SJSA1 (cell line): Measurements from ENCODE around the gene LRRIQ4. TPM values are rescaled to one million over a fixed set of nuclear protein-coding genes. Genes with fewer than 3 reads are reported as not detected.

ENCODE experiments used
- DNase-seq, 2 experiments: peaks; one replicate each; pipeline ENCODE4 v3.0.0-alpha.2; 2015 to 2020; ENCODE audit warnings: low spot score in 2 of 2, low read depth in 1 of 2
- H3K27ac ChIP-seq: fragments of 250-450 bp; sonication (Bioruptor Pico); 2 replicates; pipeline ENCODE4 v1.5.1; 2020; ENCODE audit warnings: mild to moderate bottlenecking, moderate library complexity
- H3K27me3 ChIP-seq: fragments of 250-450 bp; sonication (Bioruptor Pico); replicated peaks from 2 replicates; pipeline ENCODE4 v1.5.1; 2020; ENCODE audit warnings: mild to moderate bottlenecking, moderate library complexity
- H3K36me3 ChIP-seq: fragments of 250-450 bp; sonication (Bioruptor Pico); 2 replicates; pipeline ENCODE4 v1.5.1; 2020; ENCODE audit warnings: mild to moderate bottlenecking
- H3K4me1 ChIP-seq: fragments of 250-450 bp; sonication (Bioruptor Pico); replicated peaks from 2 replicates; pipeline ENCODE4 v1.6.1; 2021; ENCODE audit warnings: mild to moderate bottlenecking
- H3K4me3 ChIP-seq: fragments of 250-450 bp; sonication (Bioruptor Pico); 2 replicates; pipeline ENCODE4 v1.5.1; 2020; ENCODE audit warnings: mild to moderate bottlenecking
- H3K9me3 ChIP-seq: fragments of 250-450 bp; sonication (Bioruptor Pico); replicated peaks from 2 replicates; pipeline ENCODE4 v1.5.1; 2020; ENCODE audit warnings: mild to moderate bottlenecking
- total RNA-seq: library from RNA; depleted of rRNA; stranded (reverse); fragments of >200 nt; shearing (Covaris generic); gene quantifications from 2 replicates; pipeline ENCODE4 v1.2.3, GENCODE V29; 2014

The LRRIQ4 gene
- total RNA-seq, 1 experiment from 2014 or later: not detected

GRCh38 chr3:169850618-169851017, 37.9 kb downstream of the LRRIQ4 start:
- H3K4me3 ChIP-seq: no peak overlapping the region
- no peaks in the 10 kb centered on the region for H3K4me1 ChIP-seq
- no peak for DNase-seq
- H3K36me3 ChIP-seq: no peaks in the 10 kb centered on the region
- H3K9me3 ChIP-seq: no peaks in the 10 kb centered on the region
- no peaks in the 10 kb centered on the region for H3K27me3 ChIP-seq
- H3K27ac ChIP-seq: no peak overlapping the region

GRCh38 chr3:169855514-169855913, 42.8 kb downstream of the LRRIQ4 start:
- no peak overlapping the region for H3K4me3 ChIP-seq
- H3K9me3 ChIP-seq: no peaks in the 10 kb centered on the region
- no peaks in the 10 kb centered on the region for H3K4me1 ChIP-seq
- no peak overlapping the region for H3K27ac ChIP-seq
- no peaks in the 10 kb centered on the region for H3K27me3 ChIP-seq
- H3K36me3 ChIP-seq: no peaks in the 10 kb centered on the region
- DNase-seq: no peak

- Histone ChIP-seq H3K4me3 (no peak overlapping the region), H3K27me3 (no peaks in the 10 kb centered on the region), H3K36me3 (no peaks in the 10 kb centered on the region), H3K9me3 (no peaks in the 10 kb centered on the region), H3K27ac (no peak overlapping the region), H3K4me1 (no peaks in the 10 kb centered on the region)
- DNase-seq: no peak
Observed at GRCh38 chr3:169857811-169858210, 45.1 kb downstream of the LRRIQ4 start.

GRCh38 chr3:169861871-169862270, 49.2 kb downstream of the LRRIQ4 start:
- H3K4me1 ChIP-seq: no peaks in the 10 kb centered on the region
- no peak overlapping the region for H3K4me3 ChIP-seq
- H3K27me3 ChIP-seq: no peaks in the 10 kb centered on the region
- H3K9me3 ChIP-seq: no peaks in the 10 kb centered on the region
- H3K36me3 ChIP-seq: no peaks in the 10 kb centered on the region
- no peak overlapping the region for H3K27ac ChIP-seq
- no peak for DNase-seq

GRCh38 chr3:169863458-169863899, 50.8 kb downstream of the LRRIQ4 start:
- no peak overlapping the region for H3K4me3 ChIP-seq
- no peaks in the 10 kb centered on the region for H3K36me3 ChIP-seq
- DNase-seq: peak in 1 of 2 experiments; percentile 24
- H3K27me3 ChIP-seq: no peaks in the 10 kb centered on the region
- H3K27ac ChIP-seq: no peak overlapping the region
- H3K4me1 ChIP-seq: no peaks in the 10 kb centered on the region
- no peaks in the 10 kb centered on the region for H3K9me3 ChIP-seq

GRCh38 chr3:169864270-169864669, 51.6 kb downstream of the LRRIQ4 start:
- H3K27me3 ChIP-seq: no peaks in the 10 kb centered on the region
- no peak for DNase-seq
- no peaks in the 10 kb centered on the region for H3K4me1 ChIP-seq
- H3K9me3 ChIP-seq: no peaks in the 10 kb centered on the region
- no peak overlapping the region for H3K4me3 ChIP-seq
- H3K27ac ChIP-seq: no peak overlapping the region
- no peaks in the 10 kb centered on the region for H3K36me3 ChIP-seq

GRCh38 chr3:169865176-169865767, 52.6 kb downstream of the LRRIQ4 start:
- Histone ChIP-seq H3K9me3 (no peaks in the 10 kb centered on the region), H3K27me3 (no peaks in the 10 kb centered on the region), H3K4me1 (no peaks in the 10 kb centered on the region), H3K4me3 (no peak overlapping the region), H3K36me3 (no peaks in the 10 kb centered on the region), H3K27ac (no peak overlapping the region)
- DNase-seq: no peak

GRCh38 chr3:169867584-169868210, 55.0 kb downstream of the LRRIQ4 start:
- H3K36me3 ChIP-seq: no peaks in the 10 kb centered on the region
- H3K4me1 ChIP-seq: no peaks in the 10 kb centered on the region
- DNase-seq: no peak
- H3K9me3 ChIP-seq: no peaks in the 10 kb centered on the region
- no peak overlapping the region for H3K4me3 ChIP-seq
- H3K27ac ChIP-seq: no peak overlapping the region
- H3K27me3 ChIP-seq: no peaks in the 10 kb centered on the region

GRCh38 chr3:169868369-169868768, 55.7 kb downstream of the LRRIQ4 start:
- no peak overlapping the region for H3K27ac ChIP-seq
- H3K9me3 ChIP-seq: no peaks in the 10 kb centered on the region
- H3K4me3 ChIP-seq: no peak overlapping the region
- no peaks in the 10 kb centered on the region for H3K36me3 ChIP-seq
- H3K4me1 ChIP-seq: no peaks in the 10 kb centered on the region
- no peak for DNase-seq
- H3K27me3 ChIP-seq: no peaks in the 10 kb centered on the region

GRCh38 chr3:169869484-169870220, 57.0 kb downstream of the LRRIQ4 start, which contains the start of gene LRRC31:
Gene LRRC31, minus strand, starts transcription at chr3:169869935. Its CDS starts 128 bp downstream, at chr3:169869807.
- H3K4me3 ChIP-seq: no peak within 1 kb of the TSS
- 0 out of 2 replicates have a peak, but pooled peaks cover 2% of the 10 kb centered on the region for H3K27me3 ChIP-seq
- H3K4me1 ChIP-seq: no peaks in the 10 kb centered on the region
- no peaks in the 10 kb centered on the region for H3K9me3 ChIP-seq
- no peaks in the 10 kb centered on the region for H3K36me3 ChIP-seq
- no peak within 1 kb of the TSS for H3K27ac ChIP-seq
- no peak for DNase-seq

- DNase-seq: no peak
- no peak overlapping the region for H3K27ac ChIP-seq
- no peaks in the 10 kb centered on the region for H3K36me3 ChIP-seq
- no peaks in the 10 kb centered on the region for H3K4me1 ChIP-seq
- H3K27me3 ChIP-seq: 0 out of 2 replicates have a peak, but pooled peaks cover 2% of the 10 kb centered on the region
- H3K4me3 ChIP-seq: no peak overlapping the region
- no peaks in the 10 kb centered on the region for H3K9me3 ChIP-seq
Observed at GRCh38 chr3:169871129-169871886, 58.6 kb downstream of the LRRIQ4 start.

GRCh38 chr3:169879013-169879557, 66.4 kb downstream of the LRRIQ4 start:
- no peak overlapping the region for H3K4me3 ChIP-seq
- no peak for DNase-seq
- H3K27me3 ChIP-seq: no peaks in the 10 kb centered on the region
- H3K9me3 ChIP-seq: no peaks in the 10 kb centered on the region
- H3K4me1 ChIP-seq: no peaks in the 10 kb centered on the region
- H3K27ac ChIP-seq: no peak overlapping the region
- H3K36me3 ChIP-seq: no peaks in the 10 kb centered on the region

- no peak for DNase-seq
- H3K36me3 ChIP-seq: no peaks in the 10 kb centered on the region
- H3K4me3 ChIP-seq: no peak overlapping the region
- H3K27ac ChIP-seq: no peak overlapping the region
- H3K9me3 ChIP-seq: no peaks in the 10 kb centered on the region
- no peaks in the 10 kb centered on the region for H3K27me3 ChIP-seq
- no peaks in the 10 kb centered on the region for H3K4me1 ChIP-seq
Observed at GRCh38 chr3:169879845-169880575, 67.3 kb downstream of the LRRIQ4 start.
